ENCODE measurements around the gene PRR19.
"Not testable (repeated sequence)": the region's sequence is repeated elsewhere in the genome, so short reads cannot be mapped to it uniquely, and the experiment has no call there.

The PRR19 gene

DNA sequence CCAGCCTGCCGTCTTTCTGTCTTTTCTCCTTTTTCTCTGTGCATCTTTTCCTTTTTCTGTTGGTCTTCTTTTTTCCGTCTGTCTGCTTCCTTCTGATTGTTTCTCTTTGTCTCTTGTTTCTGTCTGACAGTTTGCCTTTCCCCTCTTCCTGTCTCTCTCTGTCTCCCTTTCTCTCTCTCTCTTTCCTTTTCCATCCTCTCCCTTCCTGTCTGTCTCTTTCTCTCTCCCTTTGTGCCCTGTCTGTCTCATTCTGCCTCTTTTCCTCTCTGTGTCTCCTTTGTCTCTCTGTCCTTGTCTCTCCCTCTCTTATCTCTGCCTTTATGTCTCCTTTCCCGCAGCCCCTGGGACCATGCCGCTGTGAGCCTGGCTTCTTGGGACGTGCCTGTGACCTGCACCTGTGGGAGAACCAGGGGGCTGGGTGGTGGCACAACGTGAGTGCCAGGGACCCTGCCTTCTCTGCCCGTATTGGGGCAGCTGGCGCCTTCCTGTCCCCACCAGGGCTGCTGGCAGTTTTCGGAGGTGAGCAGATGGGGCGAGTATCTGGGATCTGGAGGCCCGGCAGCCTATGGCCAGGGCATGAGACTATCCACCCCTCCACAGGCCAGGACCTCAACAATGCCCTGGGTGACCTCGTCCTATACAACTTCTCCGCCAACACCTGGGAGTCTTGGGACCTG, 32.9 kb downstream of the PRR19 start:
- H3K4me3 ChIP-seq (ENCODE audit: low read depth, low read length) = no peak overlapping the region
- DNase-seq (ENCODE audit: low read depth) = no peak
- TF ChIP-seq, protein P1, sequence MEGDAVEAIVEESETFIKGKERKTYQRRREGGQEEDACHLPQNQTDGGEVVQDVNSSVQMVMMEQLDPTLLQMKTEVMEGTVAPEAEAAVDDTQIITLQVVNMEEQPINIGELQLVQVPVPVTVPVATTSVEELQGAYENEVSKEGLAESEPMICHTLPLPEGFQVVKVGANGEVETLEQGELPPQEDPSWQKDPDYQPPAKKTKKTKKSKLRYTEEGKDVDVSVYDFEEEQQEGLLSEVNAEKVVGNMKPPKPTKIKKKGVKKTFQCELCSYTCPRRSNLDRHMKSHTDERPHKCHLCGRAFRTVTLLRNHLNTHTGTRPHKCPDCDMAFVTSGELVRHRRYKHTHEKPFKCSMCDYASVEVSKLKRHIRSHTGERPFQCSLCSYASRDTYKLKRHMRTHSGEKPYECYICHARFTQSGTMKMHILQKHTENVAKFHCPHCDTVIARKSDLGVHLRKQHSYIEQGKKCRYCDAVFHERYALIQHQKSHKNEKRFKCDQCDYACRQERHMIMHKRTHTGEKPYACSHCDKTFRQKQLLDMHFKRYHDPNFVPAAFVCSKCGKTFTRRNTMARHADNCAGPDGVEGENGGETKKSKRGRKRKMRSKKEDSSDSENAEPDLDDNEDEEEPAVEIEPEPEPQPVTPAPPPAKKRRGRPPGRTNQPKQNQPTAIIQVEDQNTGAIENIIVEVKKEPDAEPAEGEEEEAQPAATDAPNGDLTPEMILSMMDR (IDR thresholded peaks at IDR 0.05; ENCODE audit: control insufficient read depth, extremely low read depth, insufficient read depth) = no peak

DNA sequence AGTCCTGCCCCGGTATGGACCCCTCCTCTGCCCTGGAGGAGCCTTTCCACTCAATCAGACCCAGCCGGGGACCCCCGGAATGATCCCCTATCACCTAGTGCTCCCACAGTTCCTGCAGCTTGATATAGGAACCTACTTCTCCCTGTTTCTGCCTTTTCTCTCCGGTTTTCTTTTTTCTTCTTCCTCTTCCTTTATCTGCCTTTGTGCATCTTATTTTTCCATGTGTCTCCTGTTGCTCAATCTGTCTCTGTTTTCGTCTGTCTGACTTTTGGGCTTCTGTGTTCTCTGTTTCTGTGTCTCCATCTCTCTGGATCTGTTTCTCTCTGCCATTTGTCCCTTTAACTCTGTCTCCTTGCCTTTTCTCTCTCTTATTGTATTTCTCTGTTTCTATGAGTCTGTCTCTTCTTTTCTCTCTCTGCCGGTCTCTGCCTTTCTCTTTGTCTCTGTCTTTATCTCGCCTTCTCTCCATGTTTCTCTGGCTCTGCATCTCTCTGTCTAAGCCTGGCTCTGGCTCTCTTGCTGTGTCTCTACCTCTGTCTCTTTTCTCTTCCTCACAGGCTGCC, 33.5 kb downstream of the PRR19 start:
- no peak for DNase-seq (ENCODE audit: low read depth)
- no peak overlapping the region for H3K4me3 ChIP-seq (ENCODE audit: low read depth, low read length)
- TF ChIP-seq, protein P1 (IDR thresholded peaks at IDR 0.05; ENCODE audit: control insufficient read depth, extremely low read depth, insufficient read depth) = no peak

DNA sequence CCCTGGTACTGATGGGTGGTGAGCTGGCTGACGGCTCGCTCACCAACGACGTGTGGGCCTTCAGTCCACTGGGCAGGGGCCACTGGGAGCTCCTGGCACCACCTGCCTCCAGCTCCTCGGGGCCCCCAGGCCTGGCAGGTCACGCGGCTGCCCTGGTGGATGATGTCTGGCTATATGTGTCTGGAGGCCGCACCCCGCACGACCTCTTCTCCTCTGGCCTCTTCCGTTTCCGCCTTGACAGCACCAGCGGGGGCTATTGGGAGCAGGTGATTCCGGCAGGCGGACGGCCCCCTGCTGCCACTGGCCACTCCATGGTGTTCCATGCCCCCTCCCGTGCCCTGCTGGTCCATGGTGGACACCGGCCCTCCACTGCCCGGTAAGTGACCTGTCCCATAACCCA, 34.0 kb downstream of the PRR19 start:
- TF ChIP-seq, protein P1 (IDR thresholded peaks at IDR 0.05; ENCODE audit: control insufficient read depth, extremely low read depth, insufficient read depth) = no peak
- H3K4me3 ChIP-seq (ENCODE audit: low read depth, low read length) = no peak overlapping the region
- no peak for DNase-seq (ENCODE audit: low read depth)

DNA sequence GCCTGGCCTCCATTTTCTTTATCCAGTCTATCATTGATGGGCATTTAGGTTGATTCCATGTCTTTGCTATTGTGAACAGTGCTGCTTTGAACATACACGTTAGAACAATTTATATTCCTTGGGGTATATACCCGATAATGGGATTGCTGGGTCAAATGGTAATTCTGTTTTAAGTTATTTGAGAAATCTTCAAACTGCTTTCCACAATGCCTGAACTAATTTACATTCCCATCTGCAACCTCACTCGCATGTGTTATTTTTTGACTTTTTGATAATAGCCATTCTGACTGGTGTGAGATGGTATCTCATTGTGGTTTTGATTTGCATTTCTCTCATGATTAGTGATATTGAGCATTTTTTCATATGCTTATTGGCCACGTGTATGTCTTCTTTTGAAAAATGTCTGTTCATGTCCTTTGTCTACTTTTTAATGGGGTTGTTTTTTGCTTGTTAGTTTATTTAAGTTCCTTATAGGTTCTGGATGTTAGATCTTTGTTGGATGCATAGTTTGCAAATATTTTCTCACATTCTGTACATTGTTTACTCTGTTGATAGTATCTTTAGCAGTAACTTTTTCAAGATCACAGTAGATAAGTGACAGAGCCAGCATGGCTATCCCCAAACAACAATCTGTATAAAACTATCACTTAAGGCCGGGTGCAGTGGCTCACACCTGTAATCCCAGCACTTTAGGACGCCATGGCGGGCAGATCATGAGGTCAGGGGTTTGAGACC, 37.4 kb downstream of the PRR19 start:
- peak; percentile 47 for DNase-seq (ENCODE audit: low read depth)
- H3K4me3 ChIP-seq (ENCODE audit: low read depth, low read length) = not testable (repeated sequence)

DNA sequence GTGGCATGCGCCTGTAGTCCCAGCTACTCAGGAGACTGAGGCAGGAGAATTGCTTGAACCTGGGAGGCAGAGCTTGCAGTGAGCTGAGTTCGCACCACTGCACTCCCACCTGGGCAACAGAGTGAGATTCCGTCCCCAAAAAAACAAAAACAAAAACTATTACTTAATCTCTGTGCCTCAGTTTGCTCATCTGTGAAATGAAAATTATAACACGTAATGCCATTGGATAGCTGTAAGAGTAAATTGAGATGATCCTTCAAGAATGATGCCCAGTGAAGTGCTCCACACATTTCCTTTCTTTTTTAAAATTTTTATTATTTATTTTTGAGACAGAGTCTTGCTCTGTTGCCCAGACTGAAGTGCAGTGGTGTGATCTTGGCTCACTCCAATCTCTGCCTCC, 38.0 kb downstream of the PRR19 start:
- not testable (repeated sequence) for DNase-seq (ENCODE audit: low read depth)

DNA sequence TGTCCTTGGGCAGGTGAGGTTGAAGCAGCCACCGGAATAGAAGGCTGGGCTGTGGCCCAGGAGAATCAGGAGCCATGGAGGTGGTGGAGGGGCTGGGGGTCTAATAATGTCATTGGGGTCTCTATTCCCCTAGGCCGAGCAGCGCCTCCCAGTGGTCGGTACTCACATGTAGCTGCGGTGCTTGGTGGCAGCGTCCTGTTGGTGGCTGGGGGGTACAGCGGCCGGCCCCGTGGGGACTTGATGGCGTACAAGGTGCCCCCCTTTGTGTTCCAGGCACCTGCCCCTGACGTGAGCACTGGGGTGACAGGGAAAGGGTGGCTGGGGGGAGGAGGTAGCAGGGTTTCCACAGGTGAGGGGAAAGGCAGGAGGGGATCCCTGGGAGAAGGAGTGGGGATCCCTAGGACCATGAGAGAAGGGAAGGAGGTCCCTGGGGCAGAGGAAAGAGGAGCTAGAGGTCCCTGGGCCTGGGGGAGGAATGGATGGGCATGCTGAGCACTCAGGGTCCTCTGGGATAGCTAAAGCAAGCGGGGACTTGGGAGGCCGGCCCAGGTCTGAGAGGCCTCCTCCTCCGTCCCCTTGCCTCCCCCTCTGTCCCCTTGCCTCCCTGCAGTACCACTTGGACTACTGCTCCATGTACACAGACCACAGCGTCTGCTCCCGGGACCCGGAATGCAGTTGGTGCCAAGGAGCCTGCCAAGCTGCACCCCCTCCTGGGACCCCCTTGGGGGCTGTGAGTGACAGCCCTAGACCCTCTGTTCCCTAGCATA, 41.6 kb downstream of the PRR19 start:
- TF ChIP-seq, protein P1 (IDR thresholded peaks at IDR 0.05; ENCODE audit: control insufficient read depth, extremely low read depth, insufficient read depth) = no peak
- no peak for DNase-seq (ENCODE audit: low read depth)

More for the DNA sequence above, 38.0 kb downstream of the PRR19 start:
- not testable (repeated sequence) for H3K4me3 ChIP-seq (ENCODE audit: low read depth, low read length)

DNA sequence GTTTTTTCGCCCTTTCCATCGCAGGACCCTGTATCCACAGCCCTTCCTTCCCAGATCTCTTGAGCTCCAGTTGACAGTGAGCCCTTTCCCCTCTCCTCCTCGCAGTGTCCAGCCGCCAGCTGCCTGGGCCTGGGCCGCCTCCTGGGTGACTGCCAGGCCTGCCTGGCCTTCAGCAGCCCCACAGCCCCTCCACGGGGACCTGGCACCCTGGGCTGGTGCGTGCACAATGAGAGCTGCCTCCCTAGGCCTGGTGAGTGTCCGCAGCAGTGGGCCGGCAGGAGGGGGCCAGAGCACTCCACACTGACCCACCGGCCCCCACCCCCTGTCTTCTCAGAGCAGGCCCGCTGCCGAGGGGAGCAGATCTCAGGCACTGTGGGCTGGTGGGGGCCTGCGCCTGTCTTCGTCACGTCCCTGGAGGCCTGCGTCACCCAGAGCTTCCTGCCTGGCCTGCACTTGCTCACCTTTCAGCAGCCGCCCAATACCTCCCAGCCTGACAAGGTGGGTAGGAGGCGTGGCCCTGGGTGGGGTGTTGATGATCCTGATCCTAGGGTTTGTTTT, 42.5 kb downstream of the PRR19 start:
- no peak for DNase-seq (ENCODE audit: low read depth)

More for the DNA sequence above, 41.6 kb downstream of the PRR19 start:
- H3K4me3 ChIP-seq (ENCODE audit: low read depth, low read length) = no peak overlapping the region

More for the DNA sequence above, 42.5 kb downstream of the PRR19 start:
- TF ChIP-seq, protein P1 (IDR thresholded peaks at IDR 0.05; ENCODE audit: control insufficient read depth, extremely low read depth, insufficient read depth) = no peak
- no peak overlapping the region for H3K4me3 ChIP-seq (ENCODE audit: low read depth, low read length)
